Esophagus muscularis mucosa (tissue), 4 donors: ENCODE data around the gene ZBTB12. TPM values are rescaled to one million over a fixed set of nuclear protein-coding genes. Genes with fewer than 3 reads are reported as not detected.

Experiments
- DNase-seq: peaks from one replicate; pipeline ENCODE4 v3.0.0-alpha.2; 2017; ENCODE audit errors: extremely low spot score
- H3K27ac ChIP-seq, 4 donors: fragments of 200-600 bp; sonication (generic); replicated peaks in 1 of 4; 1 replicate in 3 of 4; 2 replicates in 1 of 4; pipeline ENCODE4 v1.5.1; 2016 to 2019; ENCODE audit warnings: mild to moderate bottlenecking in 1 of 4
- H3K27me3 ChIP-seq, 4 donors: fragments of 200-600 bp; sonication (generic); one replicate each; pipeline versions ENCODE4 v1.5.1 to v1.6.0; 2016 to 2019
- H3K36me3 ChIP-seq, 4 donors: fragments of 200-600 bp; sonication (generic); one replicate each; pipeline ENCODE4 v1.5.1; 2016 to 2019
- H3K4me1 ChIP-seq, 4 donors: fragments of 200-600 bp; sonication (generic); one replicate each; pipeline ENCODE4 v1.5.1; 2016 to 2019
- H3K4me3 ChIP-seq, 4 donors: fragments of 200-600 bp; sonication (generic); 1 replicate in 2 of 4; 2 replicates in 2 of 4; pipeline ENCODE4 v1.5.1; 2016 to 2019; ENCODE audit warnings: mild to moderate bottlenecking in 4 of 4, moderate library complexity in 1 of 4
- H3K9me3 ChIP-seq, 4 donors: fragments of 200-600 bp; sonication (generic); 1 replicate in 3 of 4; 2 replicates in 1 of 4; pipeline ENCODE4 v1.5.1; 2016 to 2019
- EP300 ChIP-seq: sonication (generic); formaldehyde crosslinking; IDR thresholded peaks from one replicate; pipeline ENCODE4 v1.6.1; 2017; ENCODE audit warnings: antibody characterized with exemption
- POLR2A ChIP-seq: fragments of 450-650 bp; IDR thresholded peaks from one replicate; pipeline ENCODE4 v1.6.1; 2017; ENCODE audit warnings: antibody characterized with exemption, moderate library complexity, mild to moderate bottlenecking, low read depth
- POLR2AphosphoS5 ChIP-seq, 2 donors: sonication (generic); formaldehyde crosslinking; IDR thresholded peaks; one replicate each; pipeline ENCODE4 v1.6.1; 2017; ENCODE audit warnings: antibody characterized with exemption in 2 of 2
- WGBS: methylation state at CpG from one replicate; pipeline ENCODE4 v1.1.5; 2018; 5-methylcytosine and 5-hydroxymethylcytosine counted together
- intact Hi-C: fragments of 100-400 bp; cut with DNase I; formaldehyde crosslinking; loops from one replicate; pipeline ENCODE4 v1.15.1; 2023
- small RNA-seq, 3 donors: library from RNA; depleted of rRNA; stranded (forward); fragments of <200 nt; gene quantifications; one replicate each; pipeline ENCODE3, GENCODE V24; 2016
- total RNA-seq, 4 donors: library from RNA; depleted of rRNA; stranded (reverse); fragments of >200 nt; gene quantifications; one replicate each; pipeline versions ENCODE4 v1.1.0 to v1.2.1, GENCODE V29; 2016
- TF ChIP-seq, protein P1 (sequence below), 3 experiments: fragments of 200-600 bp in 2 of 3; fragments of 450-650 bp in 1 of 3; sonication (generic) in 2 of 3; IDR thresholded peaks; one replicate each; pipeline ENCODE4 v1.5.1; 2017 to 2019; ENCODE audit warnings: antibody characterized with exemption in 3 of 3, mild to moderate bottlenecking in 2 of 3, moderate library complexity in 1 of 3

The ZBTB12 gene
- total RNA-seq, 4 donors from 2014 or later: 0.66 to 2.5 (median 1.6) TPM

DNA sequence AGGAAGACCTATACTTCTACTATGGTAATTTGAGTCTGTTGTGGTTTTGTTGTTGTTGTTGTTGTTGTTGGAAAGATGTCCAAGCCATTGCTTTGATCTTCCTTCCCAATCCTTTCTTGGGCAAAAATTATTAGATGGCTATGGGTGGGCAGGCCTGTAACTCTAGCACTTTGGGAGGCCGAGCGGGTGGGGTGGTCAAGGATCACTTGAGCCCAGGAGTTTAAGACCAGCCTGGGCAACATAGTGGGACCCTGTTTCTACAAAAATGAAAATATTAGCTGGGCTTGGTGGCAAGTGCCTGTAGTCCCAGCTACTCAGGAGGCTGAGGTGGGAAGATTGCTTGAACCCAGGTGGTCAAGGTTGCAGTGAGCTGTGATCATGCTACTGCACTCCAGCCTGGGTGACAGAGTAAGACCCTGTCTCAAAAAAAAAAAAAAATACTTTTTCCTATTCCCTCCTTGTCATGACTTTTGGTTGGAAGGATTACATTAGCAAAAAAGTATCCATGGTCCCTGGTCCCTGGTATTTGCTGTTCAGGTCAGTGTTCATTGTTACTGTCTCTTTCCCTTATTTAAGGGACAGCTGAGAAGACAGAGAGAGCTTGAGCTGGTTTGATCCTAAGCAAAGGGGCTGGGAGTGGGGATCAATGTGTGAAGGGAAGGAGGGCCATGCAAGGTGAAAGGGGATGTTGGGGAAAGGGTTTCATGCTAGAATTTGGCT, 51.0 kb downstream of the ZBTB12 start:
- DNase-seq: no peak
- Histone ChIP-seq H3K4me3 (no peak overlapping the region), H3K27ac (no peak overlapping the region), H3K4me1 (no peaks in the 10 kb centered on the region), H3K9me3 (no peaks in the 10 kb centered on the region), H3K27me3 (no peaks in the 10 kb centered on the region), H3K36me3 (no peaks in the 10 kb centered on the region)
- TF ChIP-seq POLR2A (no peak), EP300 (no peak), POLR2AphosphoS5 (IDR thresholded peaks at IDR 0.05) (no peak)
- TF ChIP-seq, protein P1, sequence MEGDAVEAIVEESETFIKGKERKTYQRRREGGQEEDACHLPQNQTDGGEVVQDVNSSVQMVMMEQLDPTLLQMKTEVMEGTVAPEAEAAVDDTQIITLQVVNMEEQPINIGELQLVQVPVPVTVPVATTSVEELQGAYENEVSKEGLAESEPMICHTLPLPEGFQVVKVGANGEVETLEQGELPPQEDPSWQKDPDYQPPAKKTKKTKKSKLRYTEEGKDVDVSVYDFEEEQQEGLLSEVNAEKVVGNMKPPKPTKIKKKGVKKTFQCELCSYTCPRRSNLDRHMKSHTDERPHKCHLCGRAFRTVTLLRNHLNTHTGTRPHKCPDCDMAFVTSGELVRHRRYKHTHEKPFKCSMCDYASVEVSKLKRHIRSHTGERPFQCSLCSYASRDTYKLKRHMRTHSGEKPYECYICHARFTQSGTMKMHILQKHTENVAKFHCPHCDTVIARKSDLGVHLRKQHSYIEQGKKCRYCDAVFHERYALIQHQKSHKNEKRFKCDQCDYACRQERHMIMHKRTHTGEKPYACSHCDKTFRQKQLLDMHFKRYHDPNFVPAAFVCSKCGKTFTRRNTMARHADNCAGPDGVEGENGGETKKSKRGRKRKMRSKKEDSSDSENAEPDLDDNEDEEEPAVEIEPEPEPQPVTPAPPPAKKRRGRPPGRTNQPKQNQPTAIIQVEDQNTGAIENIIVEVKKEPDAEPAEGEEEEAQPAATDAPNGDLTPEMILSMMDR (IDR thresholded peaks at IDR 0.05): no peak
- intact Hi-C loops: no loop called here
- WGBS: 97% methylated on average over 2 of the region's 2 CpGs

Small RNAs within 50 kb of the gene (small RNA-seq; reads per million reads assigned to genes)
- 0 reads per million in 3 donors for gene AL645922.1

Other genes starting within 250 kb of the ZBTB12 start
- gene BAG6, start 249.4 kb downstream of the ZBTB12 start, total RNA-seq: 100 to 1,000 TPM; 173 to 283 (median 217) TPM
- gene APOM, start 246.2 kb downstream of the ZBTB12 start, total RNA-seq: 1 to 10 TPM; 1.5 to 3.3 (median 2.0) TPM
- gene C6orf47, start 241.3 kb downstream of the ZBTB12 start, total RNA-seq: 10 to 100 TPM; 24.5 to 39.6 (median 34.0) TPM
- 10 to 100 TPM; 15.8 to 21.0 (median 19.4) TPM for gene GPANK1, start 237.1 kb downstream of the ZBTB12 start, total RNA-seq
- 100 to 1,000 TPM; 132 to 188 (median 153) TPM for gene CSNK2B, start 236.0 kb downstream of the ZBTB12 start, total RNA-seq
- 1 to 10 TPM; 2.9 to 4.0 (median 3.2) TPM for gene LY6G5B, start 232.1 kb downstream of the ZBTB12 start, total RNA-seq
- 1 to 10 TPM in 2 of 4 donors, not detected in 2; 2.0 to 2.9 TPM for gene LY6G5C, start 221.0 kb downstream of the ZBTB12 start, total RNA-seq
- gene ABHD16A, start 198.8 kb downstream of the ZBTB12 start, total RNA-seq: 10 to 100 TPM; 44.9 to 57.9 (median 52.8) TPM
- gene LY6G6F, start 195.2 kb downstream of the ZBTB12 start, total RNA-seq: not detected
- not detected for gene LY6G6D, start 186.7 kb downstream of the ZBTB12 start, total RNA-seq
- not detected for gene LY6G6C, start 180.3 kb downstream of the ZBTB12 start, total RNA-seq
- gene MPIG6B, start 178.7 kb downstream of the ZBTB12 start, total RNA-seq: not detected
- gene DDAH2, start 172.8 kb downstream of the ZBTB12 start, total RNA-seq: 100 to 1,000 TPM in 2 of 4 donors, 10 to 100 TPM in 2; 78.1 to 119 (median 100) TPM
- gene CLIC1, start 165.6 kb downstream of the ZBTB12 start, total RNA-seq: 100 to 1,000 TPM; 208 to 379 (median 290) TPM
- 1 to 10 TPM; 4.0 to 6.4 (median 4.5) TPM for gene MSH5, start 162.1 kb downstream of the ZBTB12 start, total RNA-seq
- gene SAPCD1, start 139.4 kb downstream of the ZBTB12 start, total RNA-seq: under 1 TPM in 1 of 4 donors, not detected in 3; 0.83 TPM
- gene VWA7, start 124.8 kb downstream of the ZBTB12 start, total RNA-seq: under 1 TPM in 3 of 4 donors, not detected in 1; 0.40 to 0.50 (median 0.45) TPM
- gene VARS1, start 106.3 kb downstream of the ZBTB12 start, total RNA-seq: 10 to 100 TPM; 25.0 to 53.2 (median 34.8) TPM
- 10 to 100 TPM; 24.2 to 41.5 (median 32.9) TPM for gene LSM2, start 95.1 kb downstream of the ZBTB12 start, total RNA-seq
- 1 to 10 TPM; 1.2 to 3.7 (median 2.6) TPM for gene HSPA1L, start 86.8 kb downstream of the ZBTB12 start, total RNA-seq
- gene HSPA1A, start 86.5 kb downstream of the ZBTB12 start, total RNA-seq: 100 to 1,000 TPM; 235 to 451 (median 370) TPM
- 100 to 1,000 TPM; 120 to 315 (median 274) TPM for gene HSPA1B, start 74.3 kb downstream of the ZBTB12 start, total RNA-seq
- gene NEU1, start 39.3 kb downstream of the ZBTB12 start, total RNA-seq: 10 to 100 TPM; 24.9 to 39.6 (median 34.9) TPM
- under 1 TPM in 2 of 4 donors, not detected in 2; 0.19 to 0.80 TPM for gene SLC44A4, start 23.1 kb downstream of the ZBTB12 start, total RNA-seq
- gene EHMT2, start 4.4 kb downstream of the ZBTB12 start, total RNA-seq: 10 to 100 TPM; 25.7 to 48.4 (median 38.1) TPM
- gene C2, start 25.6 kb upstream of the ZBTB12 start, total RNA-seq: 10 to 100 TPM in 3 of 4 donors, 1 to 10 TPM in 1; 10.0 to 15.4 (median 12.6) TPM
- gene CFB, start 44.0 kb upstream of the ZBTB12 start, total RNA-seq: 10 to 100 TPM; 11.6 to 28.7 (median 12.7) TPM
- gene NELFE, start 56.9 kb upstream of the ZBTB12 start, total RNA-seq: 10 to 100 TPM; 79.3 to 81.7 (median 81.1) TPM
- gene SKIC2, start 57.1 kb upstream of the ZBTB12 start, total RNA-seq: 10 to 100 TPM; 23.3 to 33.2 (median 28.5) TPM
- gene DXO, start 70.1 kb upstream of the ZBTB12 start, total RNA-seq: 10 to 100 TPM; 12.9 to 18.4 (median 15.9) TPM
- gene C4A, start 80.0 kb upstream of the ZBTB12 start, total RNA-seq: 100 to 1,000 TPM in 2 of 4 donors, 10 to 100 TPM in 2; 31.6 to 187 (median 98.2) TPM
- gene C4B, start 112.7 kb upstream of the ZBTB12 start, total RNA-seq: 100 to 1,000 TPM in 1 of 4 donors, 10 to 100 TPM in 3; 45.3 to 203 (median 75.8) TPM
- gene CYP21A2, start 136.3 kb upstream of the ZBTB12 start, total RNA-seq: 1 to 10 TPM in 3 of 4 donors, under 1 TPM in 1; 0.33 to 3.7 (median 1.9) TPM
- gene TNXB, start 207.3 kb upstream of the ZBTB12 start, total RNA-seq: 100 to 1,000 TPM; 223 to 525 (median 326) TPM
- gene ATF6B, start 226.2 kb upstream of the ZBTB12 start, total RNA-seq: 10 to 100 TPM; 17.7 to 37.4 (median 27.2) TPM
- gene FKBPL, start 228.2 kb upstream of the ZBTB12 start, total RNA-seq: 1 to 10 TPM; 2.7 to 6.3 (median 3.9) TPM
- 1 to 10 TPM; 2.7 to 4.4 (median 4.0) TPM for gene PRRT1, start 249.9 kb upstream of the ZBTB12 start, total RNA-seq